ENCODE results near the gene SH3RF3.

- no peak for TF ChIP-seq CTCF (IDR thresholded peaks at IDR 0.05)
- TF ChIP-seq POLR2A (IDR thresholded peaks at IDR 0.05) = no peak
Observed at GRCh38 chr2:109367683-109368082, 238.7 kb downstream of the SH3RF3 start.

Data from vagina (tissue), 2 donors.